ENCODE data around the gene C1S. TPM values are rescaled to one million over a fixed set of nuclear protein-coding genes. Genes with fewer than 3 reads are reported as not detected.

The C1S gene
- total and polyA plus RNA-seq, 9 of the 15 experiments (the other 6 are each of a cell fraction or from before 2014, with no cell fraction given): 0.08 to 0.84 (median 0.27) TPM

DNA sequence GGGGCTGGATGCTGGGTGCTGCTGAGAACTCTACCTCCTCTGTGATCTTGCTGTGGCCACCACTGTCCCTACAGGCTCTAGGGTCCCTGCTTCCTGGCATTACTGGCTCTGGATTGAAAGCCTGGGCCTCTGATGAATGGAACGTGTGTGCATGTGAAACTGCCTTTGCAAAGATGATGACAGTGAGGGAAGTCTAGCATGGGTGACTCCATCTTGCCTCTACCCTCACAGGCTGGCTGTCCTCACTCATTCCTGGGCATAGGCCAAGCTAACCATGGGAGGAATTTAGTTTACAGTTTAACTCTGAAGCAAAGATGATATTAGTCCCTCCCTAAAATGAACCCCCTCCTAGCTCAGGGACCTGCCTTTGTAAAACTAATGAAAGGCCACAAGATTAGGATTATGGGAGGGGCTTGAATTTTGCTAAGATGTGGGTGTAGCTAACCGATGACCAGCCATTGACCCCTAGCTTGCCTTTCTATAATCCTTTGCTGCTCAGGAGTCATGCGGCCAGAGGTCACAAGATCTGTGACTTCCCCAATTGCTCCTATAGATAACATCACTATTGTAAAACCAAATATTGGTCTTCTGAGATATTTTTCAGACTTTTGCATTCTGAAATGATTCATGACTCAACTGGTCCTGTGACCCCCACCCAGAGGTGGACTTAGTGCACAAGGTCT, 2.2 kb upstream of the C1S start (continued):
- TF ChIP-seq, protein P1, sequence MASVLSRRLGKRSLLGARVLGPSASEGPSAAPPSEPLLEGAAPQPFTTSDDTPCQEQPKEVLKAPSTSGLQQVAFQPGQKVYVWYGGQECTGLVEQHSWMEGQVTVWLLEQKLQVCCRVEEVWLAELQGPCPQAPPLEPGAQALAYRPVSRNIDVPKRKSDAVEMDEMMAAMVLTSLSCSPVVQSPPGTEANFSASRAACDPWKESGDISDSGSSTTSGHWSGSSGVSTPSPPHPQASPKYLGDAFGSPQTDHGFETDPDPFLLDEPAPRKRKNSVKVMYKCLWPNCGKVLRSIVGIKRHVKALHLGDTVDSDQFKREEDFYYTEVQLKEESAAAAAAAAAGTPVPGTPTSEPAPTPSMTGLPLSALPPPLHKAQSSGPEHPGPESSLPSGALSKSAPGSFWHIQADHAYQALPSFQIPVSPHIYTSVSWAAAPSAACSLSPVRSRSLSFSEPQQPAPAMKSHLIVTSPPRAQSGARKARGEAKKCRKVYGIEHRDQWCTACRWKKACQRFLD (CRISPR knock-in tag; IDR thresholded peaks at IDR 0.05): peak; percentile 89
- TF ChIP-seq HMG20B (CRISPR knock-in tag; IDR thresholded peaks at IDR 0.05) (no peak), EWSR1 (IDR thresholded peaks at IDR 0.05; ENCODE audit: borderline replicate concordance, low read depth, partially characterized antibody) (no peak), ARHGAP35 (IDR thresholded peaks at IDR 0.05; ENCODE audit: partially characterized antibody) (no peak), MBD2 (IDR thresholded peaks at IDR 0.05; ENCODE audit: borderline replicate concordance, low read depth) (no peak), CBX5 (IDR thresholded peaks at IDR 0.05; ENCODE audit: borderline replicate concordance, low read depth) (no peak), ZSCAN29 (IDR thresholded peaks at IDR 0.05) (no peak), ETV1 (tag; conservative IDR thresholded peaks at IDR 0.05; ENCODE audit: low read depth) (peak; percentile 53), BHLHE40 (IDR thresholded peaks at IDR 0.05; ENCODE audit: low read length) (no peak), NFIC (IDR thresholded peaks at IDR 0.05) (no peak), NFE2L1 (tag; IDR thresholded peaks at IDR 0.05; ENCODE audit: borderline replicate concordance, low read depth) (no peak), ATF7 (IDR thresholded peaks at IDR 0.05) (no peak), TEAD1 (CRISPR knock-in tag; IDR thresholded peaks at IDR 0.05) (peak in 1 of 2 experiments; percentile 92; a peak in 2 of 4 replicates), ATF1 (CRISPR knock-in tag; IDR thresholded peaks at IDR 0.05) (no peak), ATF1 (tag; IDR thresholded peaks at IDR 0.05) (peak; percentile 18; the same call in 1 of the 2 replicates)
- TF ChIP-seq, protein P2, sequence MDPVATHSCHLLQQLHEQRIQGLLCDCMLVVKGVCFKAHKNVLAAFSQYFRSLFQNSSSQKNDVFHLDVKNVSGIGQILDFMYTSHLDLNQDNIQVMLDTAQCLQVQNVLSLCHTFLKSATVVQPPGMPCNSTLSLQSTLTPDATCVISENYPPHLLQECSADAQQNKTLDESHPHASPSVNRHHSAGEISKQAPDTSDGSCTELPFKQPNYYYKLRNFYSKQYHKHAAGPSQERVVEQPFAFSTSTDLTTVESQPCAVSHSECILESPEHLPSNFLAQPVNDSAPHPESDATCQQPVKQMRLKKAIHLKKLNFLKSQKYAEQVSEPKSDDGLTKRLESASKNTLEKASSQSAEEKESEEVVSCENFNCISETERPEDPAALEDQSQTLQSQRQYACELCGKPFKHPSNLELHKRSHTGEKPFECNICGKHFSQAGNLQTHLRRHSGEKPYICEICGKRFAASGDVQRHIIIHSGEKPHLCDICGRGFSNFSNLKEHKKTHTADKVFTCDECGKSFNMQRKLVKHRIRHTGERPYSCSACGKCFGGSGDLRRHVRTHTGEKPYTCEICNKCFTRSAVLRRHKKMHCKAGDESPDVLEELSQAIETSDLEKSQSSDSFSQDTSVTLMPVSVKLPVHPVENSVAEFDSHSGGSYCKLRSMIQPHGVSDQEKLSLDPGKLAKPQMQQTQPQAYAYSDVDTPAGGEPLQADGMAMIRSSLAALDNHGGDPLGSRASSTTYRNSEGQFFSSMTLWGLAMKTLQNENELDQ (CRISPR knock-in tag; IDR thresholded peaks at IDR 0.05; ENCODE audit: borderline replicate concordance): no peak
- TF ChIP-seq, protein P3, sequence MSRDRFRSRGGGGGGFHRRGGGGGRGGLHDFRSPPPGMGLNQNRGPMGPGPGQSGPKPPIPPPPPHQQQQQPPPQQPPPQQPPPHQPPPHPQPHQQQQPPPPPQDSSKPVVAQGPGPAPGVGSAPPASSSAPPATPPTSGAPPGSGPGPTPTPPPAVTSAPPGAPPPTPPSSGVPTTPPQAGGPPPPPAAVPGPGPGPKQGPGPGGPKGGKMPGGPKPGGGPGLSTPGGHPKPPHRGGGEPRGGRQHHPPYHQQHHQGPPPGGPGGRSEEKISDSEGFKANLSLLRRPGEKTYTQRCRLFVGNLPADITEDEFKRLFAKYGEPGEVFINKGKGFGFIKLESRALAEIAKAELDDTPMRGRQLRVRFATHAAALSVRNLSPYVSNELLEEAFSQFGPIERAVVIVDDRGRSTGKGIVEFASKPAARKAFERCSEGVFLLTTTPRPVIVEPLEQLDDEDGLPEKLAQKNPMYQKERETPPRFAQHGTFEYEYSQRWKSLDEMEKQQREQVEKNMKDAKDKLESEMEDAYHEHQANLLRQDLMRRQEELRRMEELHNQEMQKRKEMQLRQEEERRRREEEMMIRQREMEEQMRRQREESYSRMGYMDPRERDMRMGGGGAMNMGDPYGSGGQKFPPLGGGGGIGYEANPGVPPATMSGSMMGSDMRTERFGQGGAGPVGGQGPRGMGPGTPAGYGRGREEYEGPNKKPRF (IDR thresholded peaks at IDR 0.05; ENCODE audit: low read depth, low read length): no peak
- TF ChIP-seq, protein P4, sequence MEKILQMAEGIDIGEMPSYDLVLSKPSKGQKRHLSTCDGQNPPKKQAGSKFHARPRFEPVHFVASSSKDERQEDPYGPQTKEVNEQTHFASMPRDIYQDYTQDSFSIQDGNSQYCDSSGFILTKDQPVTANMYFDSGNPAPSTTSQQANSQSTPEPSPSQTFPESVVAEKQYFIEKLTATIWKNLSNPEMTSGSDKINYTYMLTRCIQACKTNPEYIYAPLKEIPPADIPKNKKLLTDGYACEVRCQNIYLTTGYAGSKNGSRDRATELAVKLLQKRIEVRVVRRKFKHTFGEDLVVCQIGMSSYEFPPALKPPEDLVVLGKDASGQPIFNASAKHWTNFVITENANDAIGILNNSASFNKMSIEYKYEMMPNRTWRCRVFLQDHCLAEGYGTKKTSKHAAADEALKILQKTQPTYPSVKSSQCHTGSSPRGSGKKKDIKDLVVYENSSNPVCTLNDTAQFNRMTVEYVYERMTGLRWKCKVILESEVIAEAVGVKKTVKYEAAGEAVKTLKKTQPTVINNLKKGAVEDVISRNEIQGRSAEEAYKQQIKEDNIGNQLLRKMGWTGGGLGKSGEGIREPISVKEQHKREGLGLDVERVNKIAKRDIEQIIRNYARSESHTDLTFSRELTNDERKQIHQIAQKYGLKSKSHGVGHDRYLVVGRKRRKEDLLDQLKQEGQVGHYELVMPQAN (IDR thresholded peaks at IDR 0.05; ENCODE audit: borderline replicate concordance): no peak
- TF ChIP-seq, protein P5, sequence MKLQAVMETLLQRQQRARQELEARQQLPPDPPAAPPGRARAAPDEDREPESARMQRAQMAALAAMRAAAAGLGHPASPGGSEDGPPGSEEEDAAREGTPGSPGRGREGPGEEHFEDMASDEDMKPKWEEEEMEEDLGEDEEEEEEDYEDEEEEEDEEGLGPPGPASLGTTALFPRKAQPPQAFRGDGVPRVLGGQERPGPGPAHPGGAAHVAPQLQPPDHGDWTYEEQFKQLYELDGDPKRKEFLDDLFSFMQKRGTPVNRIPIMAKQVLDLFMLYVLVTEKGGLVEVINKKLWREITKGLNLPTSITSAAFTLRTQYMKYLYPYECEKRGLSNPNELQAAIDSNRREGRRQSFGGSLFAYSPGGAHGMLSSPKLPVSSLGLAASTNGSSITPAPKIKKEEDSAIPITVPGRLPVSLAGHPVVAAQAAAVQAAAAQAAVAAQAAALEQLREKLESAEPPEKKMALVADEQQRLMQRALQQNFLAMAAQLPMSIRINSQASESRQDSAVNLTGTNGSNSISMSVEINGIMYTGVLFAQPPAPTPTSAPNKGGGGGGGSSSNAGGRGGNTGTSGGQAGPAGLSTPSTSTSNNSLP (IDR thresholded peaks at IDR 0.05; ENCODE audit: borderline replicate concordance, low read depth, low read length): no peak

Data from K562 (cell line).